Measurements from ENCODE around the gene IL17D. TPM values are rescaled to one million over a fixed set of nuclear protein-coding genes. Genes with fewer than 3 reads are reported as not detected.

Gene IL17D
- total and polyA plus RNA-seq, 2 donors (not counting 3 experiments of a cell fraction or from before 2014, with no cell fraction given) = 4.0 to 6.1 TPM

- H3K27me3 ChIP-seq (ENCODE audit: control insufficient read depth in 2 of 2, insufficient read depth in 2 of 2, low read length in 2 of 2) = no peaks in the 10 kb centered on the region
- H3K4me3 ChIP-seq (replicated peaks in 1 of 3; ENCODE audit: insufficient read depth in 1 of 3, low read depth in 1 of 3, low read length in 3 of 3) = no peak overlapping the region
- intact Hi-C loops (cut with micrococcal nuclease) (no loop called here), dilution Hi-C loops (cut with MboI; ENCODE audit: extremely low pct_ligation_motif_present, low sequenced_read_pairs) (no loop called here)
- FAIRE-seq (no peak), DNase-seq (ENCODE audit: low read depth, low spot score) (no peak)
- H3K4me1 ChIP-seq (ENCODE audit: control insufficient read depth, extremely low read depth, insufficient read depth, low read length) = peaks cover 34% of the 10 kb centered on the region
- no peaks in the 10 kb centered on the region for H3K36me3 ChIP-seq (ENCODE audit: control insufficient read depth in 2 of 2, extremely low read depth in 1 of 2, insufficient read depth in 2 of 2, low read length in 2 of 2)
- no peak overlapping the region for H3K4me2 ChIP-seq (ENCODE audit: insufficient read depth, low read length)
- no TSS peak for BruUV-seq (replicated peaks)
- no peak overlapping the region for H3K9ac ChIP-seq (replicated peaks; ENCODE audit: extremely low read depth, insufficient read depth, low read length)
- TF ChIP-seq FOS (IDR thresholded peaks at IDR 0.05; ENCODE audit: borderline replicate concordance, insufficient read depth, low read length) = no peak
- TF ChIP-seq EZH2 (IDR thresholded peaks at IDR 0.05; ENCODE audit: borderline replicate concordance, low read depth, low read length, severe bottlenecking) = no peak
- no peak for TF ChIP-seq GATA2 (IDR thresholded peaks at IDR 0.05; ENCODE audit: insufficient read depth, insufficient read length, low read depth, low read length)
- TF ChIP-seq CTCF (IDR thresholded peaks at IDR 0.05; ENCODE audit: extremely low read depth in 1 of 2, insufficient read depth in 1 of 2, low read depth in 1 of 2, low read length in 2 of 2) = no peak
- TF ChIP-seq MAX (IDR thresholded peaks at IDR 0.05; ENCODE audit: insufficient read depth, insufficient read length) = no peak
- TF ChIP-seq JUN (IDR thresholded peaks at IDR 0.05; ENCODE audit: borderline replicate concordance, insufficient read depth, insufficient read length, low read depth) = no peak
- TF ChIP-seq POLR2A (IDR thresholded peaks at IDR 0.05; ENCODE audit: low read depth, low read length) = no peak
- no peak for TF ChIP-seq POLR2AphosphoS5 (IDR thresholded peaks at IDR 0.05; ENCODE audit: insufficient read depth, low read depth, low read length)
- TF ChIP-seq MYC (IDR thresholded peaks at IDR 0.05; ENCODE audit: low read depth, low read length) = no peak
- no peak overlapping the region for H2AFZ ChIP-seq (ENCODE audit: low read depth, low read length)
- no peaks in the 10 kb centered on the region for H3K9me3 ChIP-seq (replicated peaks; ENCODE audit: control insufficient read depth, insufficient read depth, low read length)
- H3K79me2 ChIP-seq (ENCODE audit: control insufficient read depth, insufficient read depth, low read length) = no peaks in the 10 kb centered on the region
- CTCF ChIA-PET = interaction anchor here (5.5 kb wide), 1 partner anchor 110 kb away, joined by 73 read pairs; no protein-coding TSS in a partner anchor
- no peak overlapping the region for H3K27ac ChIP-seq (ENCODE audit: insufficient read depth, low read depth, low read length)
- POLR2A ChIA-PET = no interaction called here
- no peaks in the 10 kb centered on the region for H4K20me1 ChIP-seq (replicated peaks; ENCODE audit: control insufficient read depth, extremely low read depth, insufficient read depth, low read length)
- no peaks in the 10 kb centered on the region for H3K9me1 ChIP-seq (replicated peaks; ENCODE audit: control insufficient read depth, extremely low read depth, insufficient read depth, low read length)
These were observed 14.4 kb downstream of the IL17D start for GRCh38 chr13:20717581-20718542.
